Loucy (cell line): ENCODE measurements around the gene SPTBN2.

Source experiments
- H2AFZ ChIP-seq: fragments of 200-600 bp; sonication (generic); 2 replicates; pipeline ENCODE4 v1.6.0; 2016; ENCODE audit warnings: antibody characterized with exemption, mild to moderate bottlenecking, low read length, moderate library complexity
- H3F3A ChIP-seq: fragments of 200-600 bp; 2 replicates; pipeline ENCODE4 v1.6.0; 2016; ENCODE audit warnings: antibody characterized with exemption, low read depth, mild to moderate bottlenecking
- H3K27me3 ChIP-seq: fragments of 200-600 bp; sonication (generic); 2 replicates; pipeline ENCODE4 v1.6.1; 2014; ENCODE audit warnings: low read length, mild to moderate bottlenecking; ENCODE audit not compliant: insufficient read depth, poor library complexity, severe bottlenecking
- H3K36me3 ChIP-seq: fragments of 200-600 bp; sonication (generic); 2 replicates; pipeline ENCODE4 v1.6.1; 2016; ENCODE audit warnings: low read length; ENCODE audit not compliant: insufficient read depth
- H3K4me1 ChIP-seq: fragments of 200-600 bp; sonication (generic); 2 replicates; pipeline ENCODE4 v1.5.1; 2014; ENCODE audit warnings: low read length, mild to moderate bottlenecking; ENCODE audit not compliant: insufficient read depth, poor library complexity, severe bottlenecking
- H3K4me2 ChIP-seq: fragments of 200-600 bp; sonication (generic); 2 replicates; pipeline ENCODE4 v1.6.0; 2014; ENCODE audit warnings: antibody characterized with exemption, low read length, low read depth, mild to moderate bottlenecking; ENCODE audit not compliant: poor library complexity, severe bottlenecking
- H3K4me3 ChIP-seq: fragments of 200-600 bp; sonication (generic); 2 replicates; pipeline ENCODE4 v1.5.1; 2014; ENCODE audit warnings: low read length, mild to moderate bottlenecking, mixed read lengths; ENCODE audit not compliant: poor library complexity, severe bottlenecking
- H3K79me2 ChIP-seq: fragments of 200-600 bp; sonication (generic); 2 replicates; pipeline ENCODE4 v1.6.1; 2014; ENCODE audit warnings: low read length; ENCODE audit not compliant: insufficient read depth
- H3K9ac ChIP-seq: fragments of 200-600 bp; sonication (generic); 2 replicates; pipeline ENCODE4 v1.6.0; 2014; ENCODE audit warnings: mild to moderate bottlenecking, low read depth, low read length, moderate library complexity; ENCODE audit not compliant: poor library complexity, severe bottlenecking
- H3K9me2 ChIP-seq: fragments of 200-600 bp; sonication (generic); replicated peaks from 2 replicates; pipeline ENCODE4 v1.6.1; 2016; ENCODE audit warnings: low read depth, low read length, mixed read lengths
- H3K9me3 ChIP-seq: fragments of 200-600 bp; sonication (generic); 2 replicates; pipeline ENCODE4 v1.6.1; 2014; ENCODE audit warnings: mild to moderate bottlenecking, antibody characterized with exemption, low read length, low read depth; ENCODE audit not compliant: insufficient read depth
- H4K20me1 ChIP-seq: fragments of 200-600 bp; sonication (generic); 2 replicates; pipeline ENCODE4 v1.6.0; 2014; ENCODE audit warnings: antibody characterized with exemption, low read length, mild to moderate bottlenecking; ENCODE audit not compliant: insufficient read depth, poor library complexity, severe bottlenecking
- EZH2phosphoT487 ChIP-seq: fragments of 200-600 bp; IDR thresholded peaks from 2 replicates; pipeline ENCODE4 v1.6.1; 2018; ENCODE audit warnings: antibody characterized with exemption, mild to moderate bottlenecking, moderate library complexity, borderline replicate concordance
- TF ChIP-seq, protein P1 (sequence below): fragments of 200-600 bp; sonication (generic); conservative IDR thresholded peaks from 2 replicates; pipeline ENCODE4 v1.5.1; 2014; ENCODE audit warnings: mild to moderate bottlenecking, antibody characterized with exemption, low read length

The SPTBN2 gene

DNA sequence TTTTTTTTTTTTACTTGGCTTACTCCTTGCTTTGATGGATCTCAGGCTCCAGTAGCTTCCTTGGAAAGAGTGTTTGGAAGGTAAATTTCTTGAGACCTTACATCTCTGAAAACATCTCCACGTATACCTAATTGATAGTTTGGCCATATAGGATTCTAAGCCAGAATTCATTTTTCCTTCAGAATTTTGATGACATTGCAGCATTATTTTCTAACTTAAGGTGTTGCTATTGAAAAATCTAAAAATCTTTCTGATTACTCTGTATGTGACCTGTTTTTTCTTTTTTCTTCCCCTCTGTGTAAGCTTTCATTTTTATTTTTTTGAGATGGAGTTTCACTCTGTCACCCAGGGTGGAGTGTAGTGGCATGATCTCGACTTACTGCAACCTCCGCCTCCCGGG, 23.1 kb upstream of the SPTBN2 start:
- Histone ChIP-seq H3K9ac (no peak overlapping the region), H3K36me3 (no peaks in the 10 kb centered on the region), H3K4me1 (peaks cover 8% of the 10 kb centered on the region), H3K27me3 (no peaks in the 10 kb centered on the region), H3K4me2 (no peak overlapping the region), H3K4me3 (no peak overlapping the region), H4K20me1 (no peaks in the 10 kb centered on the region), H2AFZ (no peak overlapping the region), H3F3A (peaks cover 3% of the 10 kb centered on the region; the same call in 1 of the 2 replicates), H3K9me3 (no peaks in the 10 kb centered on the region), H3K9me2 (no peaks in the 10 kb centered on the region), H3K79me2 (no peaks in the 10 kb centered on the region)
- TF ChIP-seq, protein P1, sequence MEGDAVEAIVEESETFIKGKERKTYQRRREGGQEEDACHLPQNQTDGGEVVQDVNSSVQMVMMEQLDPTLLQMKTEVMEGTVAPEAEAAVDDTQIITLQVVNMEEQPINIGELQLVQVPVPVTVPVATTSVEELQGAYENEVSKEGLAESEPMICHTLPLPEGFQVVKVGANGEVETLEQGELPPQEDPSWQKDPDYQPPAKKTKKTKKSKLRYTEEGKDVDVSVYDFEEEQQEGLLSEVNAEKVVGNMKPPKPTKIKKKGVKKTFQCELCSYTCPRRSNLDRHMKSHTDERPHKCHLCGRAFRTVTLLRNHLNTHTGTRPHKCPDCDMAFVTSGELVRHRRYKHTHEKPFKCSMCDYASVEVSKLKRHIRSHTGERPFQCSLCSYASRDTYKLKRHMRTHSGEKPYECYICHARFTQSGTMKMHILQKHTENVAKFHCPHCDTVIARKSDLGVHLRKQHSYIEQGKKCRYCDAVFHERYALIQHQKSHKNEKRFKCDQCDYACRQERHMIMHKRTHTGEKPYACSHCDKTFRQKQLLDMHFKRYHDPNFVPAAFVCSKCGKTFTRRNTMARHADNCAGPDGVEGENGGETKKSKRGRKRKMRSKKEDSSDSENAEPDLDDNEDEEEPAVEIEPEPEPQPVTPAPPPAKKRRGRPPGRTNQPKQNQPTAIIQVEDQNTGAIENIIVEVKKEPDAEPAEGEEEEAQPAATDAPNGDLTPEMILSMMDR, result no peak
- no peak for TF ChIP-seq EZH2phosphoT487

DNA sequence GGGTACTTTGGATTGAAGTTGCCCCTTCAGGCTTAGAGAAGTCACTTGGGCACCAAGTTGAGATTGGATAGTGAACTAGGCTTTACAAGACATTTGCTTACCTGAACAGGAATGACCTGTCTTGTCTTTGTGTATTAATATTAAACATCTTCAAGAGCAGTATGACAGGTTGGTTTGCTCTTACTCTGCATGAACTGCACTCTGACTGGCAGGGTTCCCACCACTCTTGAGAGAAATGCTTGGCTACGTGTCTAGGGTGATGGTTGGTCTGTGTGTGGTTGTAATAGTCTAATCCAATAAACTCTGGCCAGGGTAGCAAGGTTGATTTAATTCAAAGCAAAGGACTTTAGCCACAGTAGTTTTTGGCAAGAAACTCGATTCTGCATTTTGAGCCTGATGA, 20.1 kb upstream of the SPTBN2 start:
- Histone ChIP-seq H3K4me2 (peak overlapping the region; percentile 5), H3F3A (peaks cover 3% of the 10 kb centered on the region; the same call in 1 of the 2 replicates), H2AFZ (no peak overlapping the region), H3K27me3 (no peaks in the 10 kb centered on the region), H3K79me2 (peaks cover 17% of the 10 kb centered on the region), H4K20me1 (no peaks in the 10 kb centered on the region), H3K9me3 (no peaks in the 10 kb centered on the region), H3K4me3 (no peak overlapping the region), H3K9me2 (no peaks in the 10 kb centered on the region), H3K9ac (no peak overlapping the region), H3K4me1 (peaks cover 11% of the 10 kb centered on the region), H3K36me3 (no peaks in the 10 kb centered on the region)
- TF ChIP-seq EZH2phosphoT487, result no peak
- TF ChIP-seq, protein P1, result no peak

DNA sequence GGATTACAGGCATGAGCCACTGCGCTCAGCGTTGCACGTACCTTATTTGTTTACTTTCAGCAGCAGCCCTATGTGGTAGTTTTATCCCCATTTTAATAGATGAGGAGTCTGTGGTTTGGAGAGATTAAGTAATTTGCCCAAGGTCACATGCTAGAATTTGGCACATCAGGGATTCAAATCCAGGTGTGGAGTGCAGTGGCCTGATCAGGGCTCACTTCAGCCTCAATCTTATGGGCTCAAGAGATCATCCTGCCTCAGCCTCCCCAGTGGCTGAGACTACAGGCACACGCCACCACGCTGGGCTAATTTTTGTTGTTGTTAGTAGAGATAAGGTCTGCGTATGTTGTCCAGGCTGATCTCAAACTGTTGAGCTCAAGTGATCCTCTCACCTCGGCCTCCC, 18.5 kb upstream of the SPTBN2 start:
- Histone ChIP-seq H3K79me2 (peaks cover 21% of the 10 kb centered on the region), H3K36me3 (no peaks in the 10 kb centered on the region), H3K4me3 (no peak overlapping the region), H4K20me1 (no peaks in the 10 kb centered on the region), H3K4me1 (peaks cover 9% of the 10 kb centered on the region), H3K9me2 (no peaks in the 10 kb centered on the region), H2AFZ (no peak overlapping the region), H3K9me3 (no peaks in the 10 kb centered on the region), H3K4me2 (peak overlapping the region; percentile 2), H3K9ac (no peak overlapping the region), H3F3A (peaks cover 3% of the 10 kb centered on the region; the same call in 1 of the 2 replicates), H3K27me3 (no peaks in the 10 kb centered on the region)
- TF ChIP-seq EZH2phosphoT487, result no peak
- TF ChIP-seq, protein P1, result no peak
